ENCODE results near the gene LORICRIN. TPM values are rescaled to one million over a fixed set of nuclear protein-coding genes. Genes with fewer than 3 reads are reported as not detected.

Gene LORICRIN
- total and polyA plus RNA-seq, 9 of the 15 experiments (the other 6 are each of a cell fraction or from before 2014, with no cell fraction given): not detected

DNA sequence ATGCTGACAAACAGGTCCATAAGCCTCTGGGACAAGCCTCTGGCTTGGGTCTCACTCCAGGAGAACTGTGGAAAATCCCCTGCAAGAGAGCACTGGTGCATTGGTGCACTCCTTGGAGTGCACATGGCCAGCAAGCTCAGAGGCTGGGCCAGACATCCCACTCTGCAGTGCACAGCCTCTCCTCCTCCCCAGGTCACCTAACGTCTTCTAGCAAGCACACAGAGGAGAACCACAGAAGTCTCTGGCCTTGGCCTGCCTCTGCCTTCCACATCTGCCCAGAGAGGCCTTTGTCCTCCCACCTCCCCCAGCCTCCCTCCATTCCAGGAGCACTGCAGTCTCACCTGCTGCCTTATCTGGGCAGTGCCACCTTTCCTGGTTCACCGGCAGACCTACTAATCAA lies 49.1 kb downstream of the LORICRIN start:
- no peak overlapping the region for H2AFZ ChIP-seq (ENCODE audit: low read depth, low read length)
- no peaks in the 10 kb centered on the region for H4K20me1 ChIP-seq (replicated peaks; ENCODE audit: control insufficient read depth, insufficient read depth, low read length)
- ChIA-PET CTCF (ENCODE audit: low intra/inter-chr PET ratio) (no interaction called here), POLR2A (no interaction called here)
- no peaks in the 10 kb centered on the region for H3K79me2 ChIP-seq (ENCODE audit: control insufficient read depth, insufficient read depth, low read length)
- DNase-seq (ENCODE audit: extremely low read depth in 1 of 4, low spot score in 3 of 4) (no peak), ATAC-seq (no peak), FAIRE-seq (no peak)
- in situ Hi-C loops (cut with MboI): no loop called here
- H3K9ac ChIP-seq (ENCODE audit: insufficient read depth in 1 of 2, low read depth in 2 of 2, low read length in 2 of 2): no peak overlapping the region
- H3K9me3 ChIP-seq (replicated peaks; ENCODE audit: control insufficient read depth, insufficient read depth, low read depth, low read length): no peaks in the 10 kb centered on the region
- intact Hi-C loops (cut with micrococcal nuclease): no loop called here
- no peak for TF ChIP-seq ZC3H8 (IDR thresholded peaks at IDR 0.05)
- no peak for TF ChIP-seq CEBPZ (IDR thresholded peaks at IDR 0.05; ENCODE audit: borderline replicate concordance, low read depth, low read length)
- TF ChIP-seq MAZ (CRISPR knock-in tag; conservative IDR thresholded peaks at IDR 0.05 in 1 of 2, IDR thresholded peaks at IDR 0.05 in 1 of 2): no peak
- TF ChIP-seq EHMT2 (IDR thresholded peaks at IDR 0.05): no peak
- TF ChIP-seq SIN3A (IDR thresholded peaks at IDR 0.05; ENCODE audit: borderline replicate concordance in 2 of 2, control insufficient read depth in 1 of 2, low read depth in 2 of 2, low read length in 2 of 2): no peak
- no peak for TF ChIP-seq ZBTB1 (CRISPR knock-in tag; IDR thresholded peaks at IDR 0.05; ENCODE audit: borderline replicate concordance, low read depth)
- TF ChIP-seq, protein P1, sequence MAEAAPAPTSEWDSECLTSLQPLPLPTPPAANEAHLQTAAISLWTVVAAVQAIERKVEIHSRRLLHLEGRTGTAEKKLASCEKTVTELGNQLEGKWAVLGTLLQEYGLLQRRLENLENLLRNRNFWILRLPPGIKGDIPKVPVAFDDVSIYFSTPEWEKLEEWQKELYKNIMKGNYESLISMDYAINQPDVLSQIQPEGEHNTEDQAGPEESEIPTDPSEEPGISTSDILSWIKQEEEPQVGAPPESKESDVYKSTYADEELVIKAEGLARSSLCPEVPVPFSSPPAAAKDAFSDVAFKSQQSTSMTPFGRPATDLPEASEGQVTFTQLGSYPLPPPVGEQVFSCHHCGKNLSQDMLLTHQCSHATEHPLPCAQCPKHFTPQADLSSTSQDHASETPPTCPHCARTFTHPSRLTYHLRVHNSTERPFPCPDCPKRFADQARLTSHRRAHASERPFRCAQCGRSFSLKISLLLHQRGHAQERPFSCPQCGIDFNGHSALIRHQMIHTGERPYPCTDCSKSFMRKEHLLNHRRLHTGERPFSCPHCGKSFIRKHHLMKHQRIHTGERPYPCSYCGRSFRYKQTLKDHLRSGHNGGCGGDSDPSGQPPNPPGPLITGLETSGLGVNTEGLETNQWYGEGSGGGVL (CRISPR knock-in tag; IDR thresholded peaks at IDR 0.05): no peak
- TF ChIP-seq RBM14 (IDR thresholded peaks at IDR 0.05; ENCODE audit: borderline replicate concordance, insufficient read depth, low read depth, low read length): no peak
- no peak for TF ChIP-seq GTF3C2 (IDR thresholded peaks at IDR 0.05; ENCODE audit: borderline replicate concordance, extremely low read depth, insufficient read length)
- TF ChIP-seq ARID2 (IDR thresholded peaks at IDR 0.05): no peak
- no peak for TF ChIP-seq ATF7 (IDR thresholded peaks at IDR 0.05)
- H3K4me3 ChIP-seq: no peak overlapping the region
- H3K4me2 ChIP-seq (ENCODE audit: insufficient read depth, low read length): no peak overlapping the region
- H3K9me1 ChIP-seq (ENCODE audit: control insufficient read depth, insufficient read depth, low read length): no peaks in the 10 kb centered on the region
- peaks cover 15 to 37% of the 10 kb centered on the region in 2 experiments for H3K27me3 ChIP-seq (ENCODE audit: control insufficient read depth in 2 of 2, insufficient read depth in 2 of 2, low read length in 2 of 2)
- H3K4me1 ChIP-seq (replicated peaks in 1 of 2; ENCODE audit: control insufficient read depth in 2 of 2, insufficient read depth in 2 of 2, low read length in 2 of 2): peaks cover 0 to 4% of the 10 kb centered on the region in 2 experiments; a peak in 1 of 5 replicates
- no peak overlapping the region for H3K27ac ChIP-seq (ENCODE audit: extremely low read depth, low read depth, low read length)
- no peaks in the 10 kb centered on the region for H3K36me3 ChIP-seq (ENCODE audit: control insufficient read depth, insufficient read depth, low read length)
- BruUV-seq (replicated peaks): no TSS peak
- WGBS (ENCODE audit: insufficient coverage, low coverage, missing lambda C conversion rate): 13% methylated on average over 2 of the region's 2 CpGs
